HG02852 (cell line): Measurements from ENCODE around the gene PAK4.
"Not testable (repeated sequence)": the region's sequence is repeated elsewhere in the genome, so short reads cannot be mapped to it uniquely, and the experiment has no call there.

Source experiments
- ATAC-seq: cut with Tn5 transposase; IDR thresholded peaks from one replicate; pipeline ENCODE4 v1.9.1; 2021; ENCODE audit warnings: mild to moderate bottlenecking, moderate library complexity; ENCODE audit not compliant: unreplicated experiment

The PAK4 gene

GRCh38 chr19:39128516-39129079 lies 3.0 kb downstream of the PAK4 start:
- no peak for ATAC-seq

GRCh38 chr19:39129116-39129515 lies 3.5 kb downstream of the PAK4 start:
- ATAC-seq: no peak

- no peak for ATAC-seq
These were observed 5.0 kb downstream of the PAK4 start for GRCh38 chr19:39130337-39131254.

GRCh38 chr19:39131255-39131755 lies 5.7 kb downstream of the PAK4 start:
- ATAC-seq: no peak

GRCh38 chr19:39132344-39132969 lies 6.9 kb downstream of the PAK4 start:
- ATAC-seq: no peak

GRCh38 chr19:39133431-39134270 lies 8.1 kb downstream of the PAK4 start:
- no peak for ATAC-seq

- ATAC-seq: no peak
These were observed 10.1 kb downstream of the PAK4 start for GRCh38 chr19:39135701-39136100.

- ATAC-seq: no peak
These were observed 10.8 kb downstream of the PAK4 start for GRCh38 chr19:39136225-39136940.

- no peak for ATAC-seq
These were observed 11.5 kb downstream of the PAK4 start for GRCh38 chr19:39137131-39137530.

- ATAC-seq: no peak
These were observed 12.9 kb downstream of the PAK4 start for GRCh38 chr19:39138221-39139211.

- no peak for ATAC-seq
These were observed 13.8 kb downstream of the PAK4 start for GRCh38 chr19:39139305-39139874.

- no peak for ATAC-seq
These were observed 14.4 kb downstream of the PAK4 start for GRCh38 chr19:39139971-39140453.

- ATAC-seq: no peak
These were observed 15.0 kb downstream of the PAK4 start for GRCh38 chr19:39140594-39140993.

GRCh38 chr19:39141929-39142328 lies 16.3 kb downstream of the PAK4 start:
- ATAC-seq: no peak

- ATAC-seq: no peak
These were observed 17.0 kb downstream of the PAK4 start for GRCh38 chr19:39142630-39143029.

- not testable (repeated sequence) for ATAC-seq
These were observed 18.2 kb downstream of the PAK4 start for GRCh38 chr19:39143757-39144289.

- ATAC-seq: no peak
These were observed 18.9 kb downstream of the PAK4 start for GRCh38 chr19:39144290-39145071.
